SK-N-MC (cell line): ENCODE results near the gene OR2AK2.

ENCODE experiments used
- EZH2 ChIP-seq: fragments of 200-600 bp; sonication (generic); IDR thresholded peaks from one replicate; pipeline ENCODE4 v1.6.1; 2017; ENCODE audit warnings: antibody characterized with exemption
- FOXP2 ChIP-seq: optimal IDR thresholded peaks from 2 replicates; pipeline ENCODE3; 2011; ENCODE audit warnings: mild to moderate bottlenecking, moderate library complexity; ENCODE audit not compliant: insufficient read depth; ENCODE audit errors: extremely low read length, control extremely low read depth
- POLR2AphosphoS5 ChIP-seq: IDR thresholded peaks from 2 replicates; pipeline ENCODE4 v1.6.1; 2012; ENCODE audit warnings: mild to moderate bottlenecking, low read depth, low read length, borderline replicate concordance

DNA sequence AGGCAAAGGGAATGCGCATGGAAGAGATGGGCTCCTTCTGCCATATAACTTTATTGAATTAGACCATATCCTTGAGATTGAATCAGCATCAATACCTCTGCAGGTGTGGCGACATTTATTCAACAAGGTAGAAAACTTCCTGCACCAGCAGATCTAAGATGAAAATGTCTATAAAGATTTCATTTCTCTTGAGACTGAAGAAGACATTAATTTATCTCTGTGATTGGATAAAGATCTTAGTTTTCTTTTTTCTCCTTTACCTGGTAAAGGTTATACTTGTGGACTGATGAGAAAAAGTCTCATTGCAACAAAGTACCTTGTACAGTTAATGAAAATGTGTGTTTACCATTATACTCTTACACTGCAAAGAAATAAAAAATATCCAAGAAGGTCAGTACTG lies 45.1 kb upstream of the OR2AK2 start, which contains the start of gene OR2T8:
- no peak for TF ChIP-seq POLR2AphosphoS5
- TF ChIP-seq EZH2, result no peak
- TF ChIP-seq FOXP2, result no peak
